Kasumi-1 (cell line): ENCODE data around the gene ECEL1.
"Not testable (repeated sequence)": the region's sequence is repeated elsewhere in the genome, so short reads cannot be mapped to it uniquely, and the experiment has no call there.

Experiments
- DNase-seq, 2 experiments: peaks; one replicate each; lab custom pipeline; 2025; lab: John Stamatoyannopoulos, UW

ECEL1 gene

GRCh38 chr2:232487385-232488096 lies at the start of gene ECEL1:
ECEL1 (minus strand) TSS chr2:232487834; CDS start chr2:232486653, 1,181 bp downstream.
- DNase-seq = no peak

GRCh38 chr2:232537079-232537478 lies 49.4 kb upstream of the ECEL1 start:
- no peak for DNase-seq

- DNase-seq = no peak
Observed at GRCh38 chr2:232535761-232536530, 48.3 kb upstream of the ECEL1 start.

GRCh38 chr2:232534940-232535651 lies 47.5 kb upstream of the ECEL1 start:
- DNase-seq = no peak

- no peak for DNase-seq
Observed at GRCh38 chr2:232533944-232534710, 46.5 kb upstream of the ECEL1 start.

GRCh38 chr2:232532821-232533220 lies 45.2 kb upstream of the ECEL1 start:
- not testable (repeated sequence) for DNase-seq

- DNase-seq = no peak
Observed at GRCh38 chr2:232532419-232532818, 44.8 kb upstream of the ECEL1 start.

- no peak for DNase-seq
Observed at GRCh38 chr2:232530626-232531260, 43.1 kb upstream of the ECEL1 start.

- no peak for DNase-seq
Observed at GRCh38 chr2:232529806-232530547, 42.3 kb upstream of the ECEL1 start.

- peak; percentile 56 to 66 for DNase-seq
Observed at GRCh38 chr2:232528746-232529460, 41.3 kb upstream of the ECEL1 start.

- no peak for DNase-seq
Observed at GRCh38 chr2:232527905-232528470, 40.4 kb upstream of the ECEL1 start.

- DNase-seq = no peak
Observed at GRCh38 chr2:232526372-232526941, 38.8 kb upstream of the ECEL1 start.

- DNase-seq = no peak
Observed at GRCh38 chr2:232525791-232526371, 38.2 kb upstream of the ECEL1 start, which contains the start of gene CHRND. CHRND (plus strand) TSS chr2:232526160; CDS start chr2:232526216, 56 bp downstream.

GRCh38 chr2:232525199-232525598 lies 37.6 kb upstream of the ECEL1 start:
- no peak for DNase-seq

GRCh38 chr2:232524771-232525170 lies 37.1 kb upstream of the ECEL1 start:
- DNase-seq = no peak

- peak; percentile 41 to 42 for DNase-seq
Observed at GRCh38 chr2:232523682-232524597, 36.3 kb upstream of the ECEL1 start.

GRCh38 chr2:232523402-232523681 lies 35.7 kb upstream of the ECEL1 start:
- DNase-seq = no peak
